Chondrocyte (in vitro differentiated cells): Measurements from ENCODE around the gene TRIP10. TPM values are rescaled to one million over a fixed set of nuclear protein-coding genes. Genes with fewer than 3 reads are reported as not detected.
A peak's percentile ranks its signal among the peaks of the same experiment; 100 is the strongest.
"Not testable (repeated sequence)": the region's sequence is repeated elsewhere in the genome, so short reads cannot be mapped to it uniquely, and the experiment has no call there.

Experiments
- DNase-seq: peaks from one replicate; pipeline ENCODE4 v3.0.0; 2021; ENCODE audit warnings: mixed read lengths, low spot score
- H3K27ac Mint-ChIP-seq: one replicate; pipeline ENCODE4 v1.8.0; 2021; ENCODE audit warnings: mild to moderate bottlenecking, moderate library complexity, mixed read lengths; ENCODE audit not compliant: unreplicated experiment
- H3K27me3 Mint-ChIP-seq: 2 replicates; pipeline ENCODE4 v1.8.0; 2021; ENCODE audit warnings: low read depth, mixed read lengths
- H3K36me3 Mint-ChIP-seq: 2 replicates; pipeline ENCODE4 v1.8.0; 2021; ENCODE audit warnings: low read depth, mixed read lengths
- H3K4me1 Mint-ChIP-seq: 2 replicates; pipeline ENCODE4 v1.8.0; 2021; ENCODE audit warnings: low read depth, mild to moderate bottlenecking, mixed read lengths
- H3K4me3 Mint-ChIP-seq: one replicate; pipeline ENCODE4 v1.8.0; 2021; ENCODE audit warnings: mild to moderate bottlenecking, moderate library complexity, mixed read lengths; ENCODE audit not compliant: unreplicated experiment
- H3K9me3 Mint-ChIP-seq: 2 replicates; pipeline ENCODE4 v1.8.0; 2021; ENCODE audit warnings: low read depth, mixed read lengths
- CTCF ChIP-seq: fragments of 200-600 bp; sonication (generic); IDR thresholded peaks from 2 replicates; pipeline ENCODE4 v1.5.0; 2021; ENCODE audit warnings: antibody characterized with exemption, mild to moderate bottlenecking, moderate library complexity
- microRNA-seq: library from miRNA; unstranded; fragments of <30 nt; microRNA quantifications from one replicate; pipeline ENCODE4 v1.2.0, GENCODE V29; 2020; ENCODE audit warnings: borderline number of aligned reads
- total RNA-seq: library from RNA; stranded (reverse); gene quantifications from 3 replicates; pipeline ENCODE4 v1.2.1, GENCODE V29; 2021

The TRIP10 gene
- total RNA-seq, 1 donor from 2014 or later = 107 TPM

- no peak for DNase-seq
- Mint-ChIP-seq H3K27ac (no peak overlapping the region), H3K9me3 (peaks cover 16% of the 10 kb centered on the region), H3K36me3 (no peaks in the 10 kb centered on the region), H3K27me3 (peaks cover 11% of the 10 kb centered on the region), H3K4me3 (no peak overlapping the region), H3K4me1 (peaks cover 6% of the 10 kb centered on the region)
- TF ChIP-seq CTCF = no peak
These were observed 55.4 kb downstream of the TRIP10 start for GRCh38 chr19:6794686-6795431.

GRCh38 chr19:6796278-6796677 lies 56.8 kb downstream of the TRIP10 start:
- peaks cover 11% of the 10 kb centered on the region for H3K27me3 Mint-ChIP-seq
- H3K27ac Mint-ChIP-seq = no peak overlapping the region
- no peak overlapping the region for H3K4me3 Mint-ChIP-seq
- TF ChIP-seq CTCF = no peak
- DNase-seq = no peak
- no peaks in the 10 kb centered on the region for H3K36me3 Mint-ChIP-seq
- peaks cover 18% of the 10 kb centered on the region for H3K4me1 Mint-ChIP-seq
- H3K9me3 Mint-ChIP-seq = peaks cover 16% of the 10 kb centered on the region

- no peak for DNase-seq
- no peaks in the 10 kb centered on the region for H3K36me3 Mint-ChIP-seq
- peaks cover 29% of the 10 kb centered on the region for H3K4me1 Mint-ChIP-seq
- no peak overlapping the region for H3K4me3 Mint-ChIP-seq
- H3K9me3 Mint-ChIP-seq = peaks cover 12% of the 10 kb centered on the region
- H3K27me3 Mint-ChIP-seq = no peaks in the 10 kb centered on the region
- no peak for TF ChIP-seq CTCF
- no peak overlapping the region for H3K27ac Mint-ChIP-seq
These were observed 58.2 kb downstream of the TRIP10 start for GRCh38 chr19:6797646-6798045.

GRCh38 chr19:6800160-6800790 lies 60.8 kb downstream of the TRIP10 start:
- H3K36me3 Mint-ChIP-seq, H3K9me3 Mint-ChIP-seq, DNase-seq, H3K27me3 Mint-ChIP-seq: not testable (repeated sequence)
- Mint-ChIP-seq H3K27ac (peak overlapping the region; percentile 96), H3K4me1 (peaks cover 30% of the 10 kb centered on the region), H3K4me3 (peak overlapping the region; percentile 59)

- Mint-ChIP-seq H3K27me3 (no peaks in the 10 kb centered on the region), H3K9me3 (no peaks in the 10 kb centered on the region), H3K36me3 (no peaks in the 10 kb centered on the region), H3K4me3 (peak overlapping the region; percentile 59), H3K27ac (peak overlapping the region; percentile 96), H3K4me1 (peaks cover 30% of the 10 kb centered on the region)
- DNase-seq = no peak
- TF ChIP-seq CTCF = no peak
These were observed 61.6 kb downstream of the TRIP10 start for GRCh38 chr19:6800991-6801484.

Small RNA genes within 50 kb of the gene (microRNA-seq; reads per million reads assigned to microRNA genes)
- gene MIR6791 = not detected

Other genes starting within 250 kb of the TRIP10 start
- gene TUBB4A, start 237.4 kb upstream of the TRIP10 start, total RNA-seq = 0.26 to 0.99 TPM (median 0.70 TPM) in 3 replicates
- gene TNFSF9, start 208.7 kb upstream of the TRIP10 start, total RNA-seq = 5.9 to 6.9 TPM (median 6.7 TPM) in 3 replicates
- 3.3 to 8.1 TPM (median 3.9 TPM) in 3 replicates for gene CD70, start 148.5 kb upstream of the TRIP10 start, total RNA-seq
- gene TNFSF14, start 69.5 kb upstream of the TRIP10 start, total RNA-seq = not detected in 3 replicates
- 0.77 TPM in 1 of 3 replicates, not detected in the others for gene C3, start 19.0 kb upstream of the TRIP10 start, total RNA-seq
- 38.4 to 42.4 TPM (median 39.8 TPM) in 3 replicates for gene GPR108, start 2.1 kb upstream of the TRIP10 start, total RNA-seq
- 0.41 to 0.52 TPM in 2 of 3 replicates, not detected in the other for gene SH2D3A, start 27.8 kb downstream of the TRIP10 start, total RNA-seq
- not detected in 3 replicates for gene VAV1, start 33.0 kb downstream of the TRIP10 start, total RNA-seq
- not detected in 3 replicates for gene ADGRE1, start 147.9 kb downstream of the TRIP10 start, total RNA-seq